Smooth muscle cell (in vitro differentiated cells): ENCODE results near the gene MARF1. TPM values are rescaled to one million over a fixed set of nuclear protein-coding genes. Genes with fewer than 3 reads are reported as not detected.
A peak's percentile ranks its signal among the peaks of the same experiment; 100 is the strongest.

Experiments
- DNase-seq: peaks from one replicate; lab custom pipeline; 2025; ENCODE audit not compliant: unreplicated experiment; lab: John Stamatoyannopoulos, UW
- H2AFZ ChIP-seq: fragments of 200-600 bp; sonication (generic); 2 replicates; pipeline ENCODE4 v1.6.0; 2016; ENCODE audit warnings: antibody characterized with exemption, low read depth, mild to moderate bottlenecking
- H3F3A ChIP-seq: fragments of 200-600 bp; sonication (generic); 2 replicates; pipeline ENCODE4 v1.6.0; 2017; ENCODE audit warnings: antibody characterized with exemption, low read depth
- H3K27ac ChIP-seq: fragments of 200-600 bp; sonication (generic); 2 replicates; pipeline ENCODE4 v1.5.1; 2016; ENCODE audit warnings: low read depth, mild to moderate bottlenecking
- H3K27me3 ChIP-seq: fragments of 200-600 bp; sonication (generic); 2 replicates; pipeline ENCODE4 v1.6.1; 2016; ENCODE audit warnings: low read depth, mild to moderate bottlenecking
- H3K36me3 ChIP-seq: fragments of 200-600 bp; sonication (generic); 2 replicates; pipeline ENCODE4 v1.5.1; 2016; ENCODE audit warnings: low read depth
- H3K4me1 ChIP-seq: fragments of 200-600 bp; sonication (generic); 2 replicates; pipeline ENCODE4 v1.5.1; 2016; ENCODE audit warnings: low read depth
- H3K4me2 ChIP-seq: fragments of 200-600 bp; sonication (generic); 2 replicates; pipeline ENCODE4 v1.6.0; 2016; ENCODE audit warnings: mild to moderate bottlenecking
- H3K4me3 ChIP-seq: fragments of 200-600 bp; sonication (generic); 2 replicates; pipeline ENCODE4 v1.5.1; 2016; ENCODE audit warnings: mild to moderate bottlenecking
- H3K79me2 ChIP-seq: fragments of 200-600 bp; sonication (generic); 2 replicates; pipeline ENCODE4 v1.6.0; 2016; ENCODE audit warnings: low read depth, mild to moderate bottlenecking
- H3K9ac ChIP-seq: fragments of 200-600 bp; sonication (generic); 2 replicates; pipeline ENCODE4 v1.6.0; 2016; ENCODE audit warnings: low read depth
- H3K9me3 ChIP-seq: fragments of 200-600 bp; sonication (generic); replicated peaks from 2 replicates; pipeline ENCODE4 v1.5.1; 2016; ENCODE audit warnings: low read depth
- H4K20me1 ChIP-seq: fragments of 200-600 bp; sonication (generic); 2 replicates; pipeline ENCODE4 v1.6.0; 2016; ENCODE audit warnings: low read depth
- WGBS: methylation state at CpG from one replicate; pipeline ENCODE4 v1.1.7; 2016; ENCODE audit warnings: low lambda C conversion rate; 5-methylcytosine and 5-hydroxymethylcytosine counted together
- polyA plus RNA-seq: library from polyadenylated mRNA; unstranded; fragments of >200 nt; fragmentation: Nextera tagmentation; extraction: Ambion mirVana; gene quantifications from 2 replicates; pipeline ENCODE4 v1.2.1, GENCODE V29; 2016
- total RNA-seq: library from RNA; depleted of rRNA; stranded (reverse); fragments of >200 nt; gene quantifications from 2 replicates; pipeline ENCODE4 v1.2.3, GENCODE V29; 2014
- TF ChIP-seq, protein P1 (sequence below): fragments of 200-600 bp; sonication (generic); IDR thresholded peaks from 2 replicates; pipeline ENCODE4 v1.5.1; 2017; ENCODE audit warnings: borderline replicate concordance, mild to moderate bottlenecking, antibody characterized with exemption; ENCODE audit not compliant: insufficient read depth, poor library complexity, severe bottlenecking

The MARF1 gene
- total and polyA plus RNA-seq, 2 experiments from 2014 or later, result 6.0 to 19.1 TPM

DNA sequence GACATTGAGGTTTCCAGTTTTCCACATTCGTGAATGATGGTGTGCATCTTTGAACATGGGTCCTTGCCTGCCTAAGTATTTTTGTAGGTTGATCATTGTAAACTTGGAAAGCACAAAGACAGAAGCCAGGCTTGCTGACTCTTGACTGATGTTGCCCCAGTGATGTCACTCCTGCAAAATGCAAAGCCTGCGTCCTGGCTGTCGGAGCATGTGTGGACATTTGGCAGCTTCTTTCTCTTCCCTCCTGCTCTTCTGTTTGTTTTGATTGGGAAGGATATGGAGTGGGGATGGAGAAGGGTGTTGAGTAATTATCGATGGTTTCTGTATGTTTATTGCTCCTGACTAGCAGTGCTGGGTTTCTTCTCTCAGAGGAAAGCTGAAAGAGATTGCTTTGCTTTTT, 10.3 kb upstream of the MARF1 start:
- Histone ChIP-seq H4K20me1 (peaks cover 42% of the 10 kb centered on the region), H3K4me2 (peak overlapping the region; percentile 46), H3K4me1 (no peaks in the 10 kb centered on the region), H2AFZ (no peak overlapping the region), H3K79me2 (peaks cover 73% of the 10 kb centered on the region), H3K4me3 (no peak overlapping the region), H3K9me3 (no peaks in the 10 kb centered on the region), H3K36me3 (no peaks in the 10 kb centered on the region), H3K9ac (no peak overlapping the region), H3K27ac (peak overlapping the region; percentile 25), H3K27me3 (no peaks in the 10 kb centered on the region), H3F3A (peaks cover 12% of the 10 kb centered on the region)
- DNase-seq, result no peak
- TF ChIP-seq, protein P1, sequence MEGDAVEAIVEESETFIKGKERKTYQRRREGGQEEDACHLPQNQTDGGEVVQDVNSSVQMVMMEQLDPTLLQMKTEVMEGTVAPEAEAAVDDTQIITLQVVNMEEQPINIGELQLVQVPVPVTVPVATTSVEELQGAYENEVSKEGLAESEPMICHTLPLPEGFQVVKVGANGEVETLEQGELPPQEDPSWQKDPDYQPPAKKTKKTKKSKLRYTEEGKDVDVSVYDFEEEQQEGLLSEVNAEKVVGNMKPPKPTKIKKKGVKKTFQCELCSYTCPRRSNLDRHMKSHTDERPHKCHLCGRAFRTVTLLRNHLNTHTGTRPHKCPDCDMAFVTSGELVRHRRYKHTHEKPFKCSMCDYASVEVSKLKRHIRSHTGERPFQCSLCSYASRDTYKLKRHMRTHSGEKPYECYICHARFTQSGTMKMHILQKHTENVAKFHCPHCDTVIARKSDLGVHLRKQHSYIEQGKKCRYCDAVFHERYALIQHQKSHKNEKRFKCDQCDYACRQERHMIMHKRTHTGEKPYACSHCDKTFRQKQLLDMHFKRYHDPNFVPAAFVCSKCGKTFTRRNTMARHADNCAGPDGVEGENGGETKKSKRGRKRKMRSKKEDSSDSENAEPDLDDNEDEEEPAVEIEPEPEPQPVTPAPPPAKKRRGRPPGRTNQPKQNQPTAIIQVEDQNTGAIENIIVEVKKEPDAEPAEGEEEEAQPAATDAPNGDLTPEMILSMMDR, result no peak
- WGBS, result 5% methylated on average over 4 of the region's 4 CpGs

DNA sequence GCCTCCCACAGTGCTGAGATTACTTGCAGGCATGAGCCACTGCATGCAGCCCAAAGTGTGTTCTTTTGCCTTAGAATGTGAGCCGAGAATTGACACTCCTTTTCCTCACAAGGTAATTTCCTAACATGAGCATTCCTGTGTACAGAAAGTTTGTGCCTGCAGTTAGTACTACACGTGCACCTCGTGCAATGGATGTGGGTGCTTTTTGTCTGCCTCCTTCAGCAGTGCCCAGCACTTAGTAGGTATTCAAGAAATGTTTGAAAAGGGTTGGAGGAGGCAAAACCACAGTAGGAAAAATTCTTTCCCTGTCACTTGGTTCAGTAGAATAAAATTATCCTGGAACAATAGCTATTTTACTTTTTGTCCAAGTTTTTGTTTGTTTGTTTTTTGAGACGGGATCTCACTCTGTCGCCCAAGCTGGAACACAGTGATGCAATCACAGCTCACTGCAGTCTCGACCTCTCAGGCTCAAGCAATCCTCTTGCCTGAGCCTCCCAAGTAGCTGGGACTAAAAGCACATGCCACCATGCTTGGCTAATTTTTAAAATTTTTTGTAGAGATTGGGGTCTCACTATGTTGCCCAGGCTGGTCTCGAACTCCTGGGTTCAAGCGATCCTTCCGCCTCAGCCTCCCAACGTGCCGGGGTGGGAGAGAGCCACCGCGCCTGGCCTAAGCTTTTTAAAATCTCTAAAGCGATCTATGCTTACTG, 9.5 kb upstream of the MARF1 start:
- peaks cover 66% of the 10 kb centered on the region for H3K79me2 ChIP-seq
- no peaks in the 10 kb centered on the region for H3K27me3 ChIP-seq
- TF ChIP-seq, protein P1, result no peak
- H3K27ac ChIP-seq, result peak overlapping the region; percentile 25
- no peaks in the 10 kb centered on the region for H3K36me3 ChIP-seq
- no peak overlapping the region for H2AFZ ChIP-seq
- no peak overlapping the region for H3K9ac ChIP-seq
- DNase-seq, result no peak
- whole genome bisulfite sequencing, result 94% methylated on average over 14 of the region's 14 CpGs
- no peak overlapping the region for H3K4me3 ChIP-seq
- H3K4me2 ChIP-seq, result no peak overlapping the region
- H4K20me1 ChIP-seq, result peaks cover 35% of the 10 kb centered on the region
- no peaks in the 10 kb centered on the region for H3K4me1 ChIP-seq
- peaks cover 12% of the 10 kb centered on the region for H3F3A ChIP-seq
- no peaks in the 10 kb centered on the region for H3K9me3 ChIP-seq

DNA sequence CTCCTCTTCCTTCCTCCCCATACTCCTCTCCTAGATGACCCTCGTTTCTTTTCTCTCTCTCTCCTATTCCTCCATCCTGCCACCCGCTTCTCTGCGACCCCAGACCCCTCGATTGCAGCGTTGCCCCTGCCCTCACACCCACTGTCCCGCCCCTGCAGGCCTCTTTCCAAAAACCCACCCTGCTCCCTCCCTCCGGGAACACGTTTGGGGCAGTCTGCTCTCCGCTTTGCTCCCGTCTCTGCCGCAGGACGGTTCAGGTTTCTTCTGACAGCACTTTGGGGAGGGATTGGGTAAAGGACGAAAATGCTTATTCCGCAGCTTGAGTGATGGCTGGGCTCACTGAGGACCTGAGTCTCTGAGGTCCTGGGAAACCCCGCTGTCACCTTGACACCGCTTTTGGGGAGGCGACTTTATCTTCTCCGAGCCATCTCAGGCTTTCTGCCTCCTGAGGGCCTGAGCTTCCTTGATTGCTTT, 7.8 kb upstream of the MARF1 start:
- H3K4me1 ChIP-seq, result no peaks in the 10 kb centered on the region
- H3K9me3 ChIP-seq, result no peaks in the 10 kb centered on the region
- 4% methylated on average over 16 of the region's 18 CpGs for WGBS
- H3K4me3 ChIP-seq, result peak overlapping the region; percentile 93
- peak overlapping the region; percentile 90 for H3K9ac ChIP-seq
- peaks cover 50% of the 10 kb centered on the region for H3K79me2 ChIP-seq
- no peak for DNase-seq
- peak overlapping the region; percentile 43 for H3K27ac ChIP-seq
- H4K20me1 ChIP-seq, result peaks cover 27% of the 10 kb centered on the region
- no peaks in the 10 kb centered on the region for H3K36me3 ChIP-seq
- TF ChIP-seq, protein P1, result no peak
- peak overlapping the region; percentile 95 for H3K4me2 ChIP-seq
- no peaks in the 10 kb centered on the region for H3K27me3 ChIP-seq
- peak overlapping the region; percentile 99 for H2AFZ ChIP-seq
- H3F3A ChIP-seq, result peaks cover 12% of the 10 kb centered on the region
